MCF 10A (cell line): Measurements from ENCODE around the gene PRMT3. TPM values are rescaled to one million over a fixed set of nuclear protein-coding genes. Genes with fewer than 3 reads are reported as not detected.
A peak's percentile ranks its signal among the peaks of the same experiment; 100 is the strongest.

ENCODE experiments used
- BruUV-seq: library from RNA; stranded (reverse); fragments of 400-500 nt; replicated peaks from 2 replicates; lab custom pipeline; 2021; lab: Mats Ljungman, UMichigan
- CTCF ChIA-PET: fragments of 300-600 bp; sonication (Branson Sonifier 250); formaldehyde crosslinking; extraction: SDS; loops from one replicate; lab custom pipeline; 2021; ENCODE audit warnings: antibody characterized with exemption, inconsistent platforms; lab: Yijun Ruan, JAX
- POLR2A ChIA-PET: fragments of 300-600, 350-650 bp; sonication (Branson Sonifier 250); formaldehyde crosslinking; extraction: SDS; loops from one replicate; lab custom pipeline; 2020; ENCODE audit warnings: antibody characterized with exemption, inconsistent platforms; lab: Yijun Ruan, JAX
- DNase-seq: peaks from one replicate; pipeline ENCODE4 v3.0.0-alpha.2; 2018; ENCODE audit not compliant: unreplicated experiment
- H3K27ac Mint-ChIP-seq: one replicate; pipeline ENCODE4 v1.8.0; 2022; ENCODE audit warnings: mild to moderate bottlenecking, low read depth, mixed read lengths; ENCODE audit not compliant: unreplicated experiment
- H3K27me3 Mint-ChIP-seq: one replicate; pipeline ENCODE4 v1.8.0; 2022; ENCODE audit warnings: mixed read lengths; ENCODE audit not compliant: insufficient read depth, unreplicated experiment
- H3K36me3 Mint-ChIP-seq: one replicate; pipeline ENCODE4 v1.8.0; 2022; ENCODE audit warnings: mild to moderate bottlenecking, moderate library complexity, mixed read lengths; ENCODE audit not compliant: insufficient read depth, unreplicated experiment
- H3K4me1 Mint-ChIP-seq: one replicate; pipeline ENCODE4 v1.8.0; 2022; ENCODE audit warnings: mixed read lengths; ENCODE audit not compliant: insufficient read depth, unreplicated experiment
- H3K4me3 Mint-ChIP-seq: one replicate; pipeline ENCODE4 v1.8.0; 2022; ENCODE audit warnings: mild to moderate bottlenecking, moderate library complexity, mixed read lengths; ENCODE audit not compliant: unreplicated experiment
- H3K9me3 Mint-ChIP-seq: one replicate; pipeline ENCODE4 v1.8.0; 2022; ENCODE audit warnings: mixed read lengths; ENCODE audit not compliant: unreplicated experiment
- intact Hi-C: fragments of 100-400 bp; cut with micrococcal nuclease; formaldehyde crosslinking; loops from 2 replicates; pipeline ENCODE4 v1.14.1; 2022
- total RNA-seq: library from RNA; stranded (reverse); gene quantifications from 2 replicates; pipeline ENCODE4 v1.2.3, GENCODE V29; 2022
- TF ChIP-seq, protein P1 (sequence below): fragments of 200-600 bp; IDR thresholded peaks from one replicate; pipeline ENCODE4 v1.8.0; 2022; ENCODE audit warnings: antibody characterized with exemption, mild to moderate bottlenecking; ENCODE audit not compliant: unreplicated experiment

Gene PRMT3
- total RNA-seq, 1 experiment from 2014 or later, result 60.1 TPM

DNA sequence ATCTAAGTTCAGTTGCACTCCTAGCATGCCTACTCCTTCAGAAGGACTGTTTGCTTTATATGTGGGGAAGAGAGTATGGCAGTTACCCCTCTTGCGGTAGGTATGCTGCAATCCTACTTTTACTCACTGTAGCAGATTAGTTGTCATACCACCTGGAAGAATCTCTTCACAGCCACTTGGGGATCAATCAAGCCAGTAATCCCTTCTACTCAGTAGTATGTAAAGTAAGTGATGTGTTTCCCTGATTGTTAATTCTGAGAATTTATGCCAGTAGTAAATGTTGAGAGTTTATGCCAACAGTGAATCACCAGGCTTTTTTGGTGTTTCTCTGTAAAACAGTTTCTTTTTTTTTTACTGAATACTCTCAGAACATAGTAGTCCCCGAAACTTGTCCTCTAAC is 34.4 kb downstream of the PRMT3 start:
- TF ChIP-seq, protein P1, sequence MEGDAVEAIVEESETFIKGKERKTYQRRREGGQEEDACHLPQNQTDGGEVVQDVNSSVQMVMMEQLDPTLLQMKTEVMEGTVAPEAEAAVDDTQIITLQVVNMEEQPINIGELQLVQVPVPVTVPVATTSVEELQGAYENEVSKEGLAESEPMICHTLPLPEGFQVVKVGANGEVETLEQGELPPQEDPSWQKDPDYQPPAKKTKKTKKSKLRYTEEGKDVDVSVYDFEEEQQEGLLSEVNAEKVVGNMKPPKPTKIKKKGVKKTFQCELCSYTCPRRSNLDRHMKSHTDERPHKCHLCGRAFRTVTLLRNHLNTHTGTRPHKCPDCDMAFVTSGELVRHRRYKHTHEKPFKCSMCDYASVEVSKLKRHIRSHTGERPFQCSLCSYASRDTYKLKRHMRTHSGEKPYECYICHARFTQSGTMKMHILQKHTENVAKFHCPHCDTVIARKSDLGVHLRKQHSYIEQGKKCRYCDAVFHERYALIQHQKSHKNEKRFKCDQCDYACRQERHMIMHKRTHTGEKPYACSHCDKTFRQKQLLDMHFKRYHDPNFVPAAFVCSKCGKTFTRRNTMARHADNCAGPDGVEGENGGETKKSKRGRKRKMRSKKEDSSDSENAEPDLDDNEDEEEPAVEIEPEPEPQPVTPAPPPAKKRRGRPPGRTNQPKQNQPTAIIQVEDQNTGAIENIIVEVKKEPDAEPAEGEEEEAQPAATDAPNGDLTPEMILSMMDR, result no peak
- CTCF ChIA-PET, result no interaction called here
- H3K27ac Mint-ChIP-seq, result no peak overlapping the region
- peaks cover 74% of the 10 kb centered on the region for H3K36me3 Mint-ChIP-seq
- no peak for DNase-seq
- H3K27me3 Mint-ChIP-seq, result no peaks in the 10 kb centered on the region
- no peaks in the 10 kb centered on the region for H3K4me1 Mint-ChIP-seq
- POLR2A ChIA-PET, result no interaction called here
- intact Hi-C loops, result no loop called here
- H3K4me3 Mint-ChIP-seq, result no peak overlapping the region
- no TSS peak for BruUV-seq
- no peaks in the 10 kb centered on the region for H3K9me3 Mint-ChIP-seq

DNA sequence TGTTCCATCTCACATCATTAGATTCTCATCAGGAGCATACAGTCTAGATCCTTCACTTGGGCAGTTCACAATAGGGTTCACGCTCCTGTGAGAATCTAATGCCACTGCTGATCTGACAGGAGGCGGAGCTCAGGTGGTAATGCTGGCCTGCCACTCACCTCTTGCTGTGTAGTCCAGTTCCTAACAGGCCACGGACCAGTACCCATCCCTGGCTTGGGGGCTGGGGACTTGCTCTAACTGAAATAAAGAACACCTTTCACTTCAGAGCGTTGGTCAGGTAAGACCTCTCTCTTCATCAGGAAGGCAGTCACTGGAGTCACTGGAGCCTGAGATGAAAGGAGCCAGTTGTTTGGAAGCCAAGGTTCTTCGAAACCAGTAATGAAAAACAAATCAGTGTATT is 41.7 kb downstream of the PRMT3 start:
- no peaks in the 10 kb centered on the region for H3K9me3 Mint-ChIP-seq
- H3K4me3 Mint-ChIP-seq, result no peak overlapping the region
- ChIA-PET POLR2A (no interaction called here), CTCF (interaction anchor here (0.7 to 1.0 kb wide), 2 partner anchors 74 to 301 kb away, joined by 3 to 4 read pairs; no protein-coding TSS in a partner anchor)
- no peaks in the 10 kb centered on the region for H3K27me3 Mint-ChIP-seq
- H3K27ac Mint-ChIP-seq, result no peak overlapping the region
- BruUV-seq, result no TSS peak
- intact Hi-C loops, result no loop called here
- H3K4me1 Mint-ChIP-seq, result no peaks in the 10 kb centered on the region
- TF ChIP-seq, protein P1, result no peak
- DNase-seq, result no peak
- H3K36me3 Mint-ChIP-seq, result peaks cover 29% of the 10 kb centered on the region

DNA sequence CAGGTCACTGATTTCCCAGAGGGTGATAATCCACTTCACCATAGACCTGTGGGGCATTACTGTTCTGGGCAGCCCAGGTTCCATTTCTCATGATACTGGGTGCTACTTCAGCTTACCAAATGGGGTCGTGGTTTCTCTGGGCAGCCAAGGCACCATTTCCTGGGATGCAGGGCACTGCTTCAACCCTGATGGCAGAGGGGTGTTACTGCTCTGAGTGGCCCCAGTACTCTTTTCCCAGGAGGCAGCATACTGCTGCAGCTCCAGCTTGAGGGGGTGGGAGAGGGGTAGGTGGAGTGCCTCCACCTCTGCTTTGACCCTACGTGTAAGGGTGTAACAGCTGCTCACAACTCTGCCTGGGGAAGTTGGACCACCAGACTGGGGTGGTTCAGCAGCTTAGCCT is 51.1 kb downstream of the PRMT3 start:
- CTCF ChIA-PET, result interaction anchor here (0.7 to 3.5 kb wide), 3 partner anchors 42 to 535 kb away, joined by 3 to 23 read pairs (median 5); no protein-coding TSS in a partner anchor
- H3K36me3 Mint-ChIP-seq, result peaks cover 18% of the 10 kb centered on the region
- peaks cover 3% of the 10 kb centered on the region for H3K4me1 Mint-ChIP-seq

DNA sequence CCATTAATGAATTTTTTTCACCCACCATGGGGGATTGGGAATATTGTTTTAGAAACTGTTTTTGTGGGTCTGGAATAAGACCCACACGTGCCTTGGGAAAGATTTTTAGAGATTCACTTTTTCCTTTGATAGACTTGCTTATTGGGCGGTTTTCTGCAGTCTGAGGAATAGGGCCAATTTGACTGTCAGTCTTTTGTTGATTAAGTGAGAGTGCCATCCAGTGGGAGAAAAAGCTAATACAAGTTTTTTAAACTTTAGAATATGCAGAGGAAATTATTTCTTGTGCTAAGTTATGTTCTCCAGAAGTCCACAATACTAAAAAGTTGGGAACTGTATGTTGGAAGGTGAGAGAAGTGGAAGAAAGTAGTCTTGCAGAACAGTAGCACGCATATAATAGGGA is 56.1 kb downstream of the PRMT3 start:
- ChIA-PET CTCF (interaction anchor here (0.6 to 2.1 kb wide), 8 partner anchors 11 to 166 kb away, joined by 3 to 10 read pairs (median 3); no protein-coding TSS in a partner anchor), POLR2A (interaction anchor here (0.6 to 0.7 kb wide), 2 partner anchors 46 to 463 kb away, joined by 3 to 4 read pairs; no protein-coding TSS in a partner anchor)
- Mint-ChIP-seq H3K4me3 (no peak overlapping the region), H3K36me3 (peaks cover 7% of the 10 kb centered on the region), H3K4me1 (peaks cover 6% of the 10 kb centered on the region), H3K27me3 (no peaks in the 10 kb centered on the region), H3K27ac (peak overlapping the region; percentile 28), H3K9me3 (no peaks in the 10 kb centered on the region)
- DNase-seq, result peak; percentile 32
- intact Hi-C loops, result loop anchor here (5.0 kb wide), 1 partner anchor 46 kb away; no protein-coding TSS in a partner anchor
- TF ChIP-seq, protein P1, result peak; percentile 31
- BruUV-seq, result no TSS peak

More for the DNA sequence above, 51.1 kb downstream of the PRMT3 start:
- TF ChIP-seq, protein P1, result no peak
- BruUV-seq, result no TSS peak
- Mint-ChIP-seq H3K27me3 (no peaks in the 10 kb centered on the region), H3K9me3 (no peaks in the 10 kb centered on the region), H3K4me3 (no peak overlapping the region), H3K27ac (peak overlapping the region; percentile 57)
- intact Hi-C loops, result no loop called here
- POLR2A ChIA-PET, result no interaction called here
- no peak for DNase-seq
